Stimulated activated CD4-positive, alpha-beta T cell treated with anti-CD3 and anti-CD28 coated beads, Interleukin-4, amount 100 ng/mL, for 24 hours (primary cell): ENCODE measurements around the gene IGSF21.

Experiments used
- DNase-seq: peaks from one replicate; pipeline ENCODE4 v3.0.0-alpha.2; 2020

The IGSF21 gene

DNA sequence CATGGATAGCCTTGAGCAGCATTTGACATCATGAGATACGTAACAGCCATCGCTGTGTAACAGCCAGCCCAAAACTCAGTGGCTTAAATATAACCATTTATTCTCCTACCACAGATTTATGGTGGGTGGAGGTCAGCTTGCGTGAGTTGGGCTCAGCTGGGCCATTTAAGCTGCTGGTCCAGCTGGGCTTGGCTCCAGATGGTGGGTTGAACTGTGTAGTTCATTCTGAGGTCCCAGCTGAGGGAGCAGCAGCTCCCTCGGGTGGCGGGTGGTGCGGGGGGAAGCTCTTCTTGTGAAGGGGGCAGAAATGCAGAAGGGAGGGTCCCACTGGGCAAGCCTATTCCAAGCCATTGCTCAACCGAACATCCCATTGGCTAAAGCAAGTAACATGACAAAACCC is 75.9 kb downstream of the IGSF21 start:
- no peak for DNase-seq

DNA sequence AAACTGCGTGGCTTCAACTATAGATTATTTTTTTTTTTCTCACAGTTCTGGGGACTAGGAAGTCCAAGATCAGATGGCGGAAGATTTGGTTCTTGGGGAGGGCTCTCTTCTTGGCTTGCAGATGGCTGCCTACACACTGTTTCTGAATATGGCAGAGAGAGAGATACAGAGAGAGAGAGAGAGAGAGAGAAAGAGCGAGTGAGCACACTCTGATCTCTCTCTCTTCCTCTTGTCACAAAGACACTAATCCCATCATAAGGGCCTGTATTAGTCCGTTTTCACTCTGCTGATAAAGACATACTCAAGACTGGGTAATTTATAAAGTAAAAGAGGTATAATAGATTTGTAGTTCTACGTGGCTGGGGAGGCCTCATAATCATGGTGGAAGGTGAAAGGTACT is 79.5 kb downstream of the IGSF21 start:
- DNase-seq, result no peak

DNA sequence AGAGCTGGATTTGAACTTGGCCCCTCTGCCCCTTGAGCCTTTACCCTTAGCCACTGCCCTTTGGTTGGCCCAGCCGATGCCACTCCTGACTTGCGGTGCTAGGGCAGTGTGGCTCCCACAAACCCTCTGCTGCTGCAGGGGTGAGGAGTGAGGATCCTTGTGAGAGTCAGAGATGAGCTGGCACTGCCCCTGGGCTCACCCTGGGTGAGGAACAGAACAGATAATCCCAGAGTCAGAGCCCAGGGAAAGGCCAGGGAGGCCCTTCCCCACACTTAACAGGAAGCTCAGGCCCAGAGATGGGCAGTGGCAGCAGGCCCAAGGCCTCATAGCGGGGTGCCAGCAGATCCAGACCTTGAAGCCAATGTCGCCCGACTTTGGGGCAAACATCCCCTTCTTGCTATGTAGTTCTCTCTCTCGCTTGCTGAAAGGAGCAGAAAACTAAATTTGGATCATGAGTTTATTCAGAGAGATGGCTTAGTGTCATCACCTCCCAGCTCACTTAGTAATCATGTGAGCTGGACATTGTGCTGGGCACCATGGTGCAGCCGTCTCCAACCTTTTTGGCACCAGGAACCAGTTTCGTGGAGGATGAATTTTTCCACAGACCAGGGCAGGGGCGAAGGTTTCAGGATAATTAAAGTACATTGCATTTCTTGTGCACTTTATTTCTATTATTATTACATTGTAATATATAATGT is 81.4 kb downstream of the IGSF21 start:
- no peak for DNase-seq

DNA sequence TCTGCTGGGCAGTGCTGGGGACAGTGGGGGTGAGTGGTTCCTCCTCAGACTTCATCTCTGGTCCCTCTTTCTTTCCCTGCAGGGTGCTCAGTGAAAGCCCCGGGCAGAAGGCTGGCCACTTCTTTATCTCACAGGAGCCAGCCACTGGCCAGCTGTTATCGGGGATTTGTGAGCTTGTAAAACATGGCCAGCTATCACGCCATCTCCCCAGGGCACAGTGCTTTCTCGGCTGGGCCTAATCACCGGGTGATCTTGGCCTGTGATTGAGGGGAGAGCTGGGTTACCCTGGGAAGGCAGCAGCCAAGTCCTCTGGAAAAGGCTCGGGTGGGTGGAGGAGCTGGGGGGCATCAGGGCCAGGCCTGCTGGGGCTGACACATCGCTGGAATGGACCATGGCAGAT is 83.0 kb downstream of the IGSF21 start:
- no peak for DNase-seq

DNA sequence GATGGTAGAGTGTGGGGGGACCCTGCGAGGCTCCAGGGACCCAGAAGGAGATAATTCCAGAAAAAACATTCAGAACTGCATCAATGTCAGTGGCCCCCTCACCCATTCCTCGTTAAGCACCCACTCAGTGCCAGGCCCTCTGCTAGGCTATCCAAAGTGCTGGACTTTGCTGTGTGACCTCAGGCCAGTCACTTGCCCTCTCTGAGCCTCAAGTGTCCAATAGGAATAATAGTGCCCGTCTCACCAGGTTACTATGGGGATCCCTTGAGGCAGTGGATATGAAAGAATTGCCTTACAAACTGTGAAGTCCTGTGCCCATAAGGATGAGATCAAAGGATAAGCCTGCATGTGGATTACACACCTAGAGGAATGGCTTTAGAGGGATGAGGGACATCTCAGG is 83.4 kb downstream of the IGSF21 start:
- DNase-seq, result no peak

DNA sequence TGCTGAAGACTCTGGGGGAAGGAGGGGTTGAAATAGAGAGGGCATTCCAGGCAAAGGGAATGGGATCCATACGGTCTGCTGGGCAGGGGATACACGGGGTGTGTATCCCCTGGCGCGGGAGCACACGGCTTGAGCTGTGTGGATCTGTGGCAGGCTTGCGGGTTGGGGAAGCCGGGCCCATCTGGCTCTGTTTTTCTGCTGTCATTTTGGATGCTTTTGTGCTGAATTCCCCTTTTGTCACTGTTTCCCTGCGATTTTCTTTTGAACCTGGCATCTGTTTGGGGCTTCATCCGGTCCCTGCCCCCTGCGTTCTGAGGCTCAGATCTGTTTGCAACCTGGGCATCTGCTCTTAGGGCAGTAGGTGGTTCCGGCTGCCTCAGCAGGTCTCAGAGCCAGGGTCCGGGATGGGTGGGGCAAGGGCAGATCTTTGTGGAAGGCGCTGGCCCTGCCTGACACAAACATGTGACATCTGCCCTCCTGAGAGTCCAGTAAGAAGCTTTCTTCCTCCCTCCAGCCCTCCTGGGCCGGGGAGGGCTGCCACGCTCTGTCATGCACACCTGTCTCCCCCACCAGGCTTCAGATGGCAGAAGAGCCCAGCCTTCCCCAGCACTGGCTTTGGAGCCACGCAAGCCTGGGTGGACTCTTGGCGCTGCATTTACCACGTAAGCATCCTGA is 84.0 kb downstream of the IGSF21 start:
- DNase-seq, result no peak

DNA sequence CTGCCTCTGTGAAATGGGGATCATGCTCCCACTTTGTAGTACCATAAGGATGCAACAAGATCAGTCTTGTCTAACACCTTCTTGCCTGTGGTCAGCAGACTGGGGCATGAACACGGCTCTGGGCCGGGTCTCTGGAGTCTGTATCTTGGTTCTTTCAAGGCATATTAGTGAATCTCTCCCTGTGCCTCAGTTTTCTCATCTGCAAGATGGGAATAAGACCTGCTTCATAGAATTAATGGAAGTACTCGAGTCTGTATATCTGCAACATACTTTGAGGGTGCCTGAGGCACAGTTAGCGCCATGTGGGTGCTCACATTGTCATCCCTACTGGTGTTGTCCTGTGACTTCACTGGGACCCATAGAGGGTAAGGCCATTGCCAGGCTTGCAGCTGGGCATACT is 84.6 kb downstream of the IGSF21 start:
- DNase-seq, result no peak

DNA sequence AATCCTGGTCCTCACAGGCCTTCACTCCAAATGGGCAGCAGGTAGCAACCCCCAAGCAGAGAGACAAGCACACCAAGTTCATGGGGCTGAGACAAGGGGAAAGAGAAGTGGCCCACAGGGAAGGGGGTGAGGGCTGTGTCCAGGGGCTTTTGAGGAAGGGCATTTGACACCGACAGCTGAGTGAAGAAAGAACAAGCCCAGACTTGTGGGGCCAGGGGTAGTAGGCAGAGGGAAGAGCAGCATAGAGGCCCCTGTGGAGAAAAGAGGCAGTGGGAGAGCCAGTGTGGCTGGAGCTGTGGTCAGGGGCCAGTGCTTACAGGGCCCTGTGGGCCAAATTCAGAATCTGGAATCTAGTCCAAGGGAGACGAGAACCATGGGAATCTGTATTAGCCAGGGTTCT is 85.4 kb downstream of the IGSF21 start:
- DNase-seq, result no peak

DNA sequence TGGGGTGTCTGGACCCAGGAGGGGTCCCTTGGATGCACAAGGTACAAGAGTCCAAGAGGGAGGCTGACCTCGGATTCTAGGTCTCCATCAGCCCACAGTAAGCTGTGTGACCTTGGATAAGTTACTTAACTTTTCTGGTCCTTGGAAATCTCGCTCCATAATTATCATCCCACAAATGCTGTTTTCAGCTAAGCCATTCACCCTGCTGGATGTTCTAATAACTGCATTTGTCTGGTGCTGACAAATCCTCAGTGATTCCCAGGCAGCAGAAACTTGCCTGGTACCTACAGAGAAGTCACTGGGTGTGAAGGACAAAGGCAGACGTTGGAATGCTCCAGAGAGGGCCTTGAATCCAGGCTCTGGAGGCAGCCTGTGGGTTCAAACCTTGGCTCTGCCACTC is 89.7 kb downstream of the IGSF21 start:
- no peak for DNase-seq

DNA sequence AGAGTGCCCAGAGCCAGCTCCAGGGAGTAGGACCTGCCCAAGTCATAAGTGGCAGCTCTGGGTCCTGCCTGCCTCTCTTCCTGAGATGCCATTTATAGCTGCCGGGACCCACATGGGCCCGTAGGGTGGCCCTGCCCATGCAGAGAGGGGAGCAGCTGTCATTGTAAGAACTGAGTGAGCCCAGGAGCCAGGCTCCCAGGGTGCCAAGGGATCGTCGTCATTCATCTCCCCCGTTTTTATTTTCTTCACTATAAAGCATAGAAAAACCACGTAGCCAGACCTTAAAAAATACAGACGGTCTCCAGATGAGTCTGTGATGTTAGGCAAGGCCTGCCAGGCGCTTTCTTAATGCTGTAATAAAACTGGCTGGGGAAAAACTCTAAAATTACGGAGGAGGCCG is 90.7 kb downstream of the IGSF21 start:
- DNase-seq, result no peak

DNA sequence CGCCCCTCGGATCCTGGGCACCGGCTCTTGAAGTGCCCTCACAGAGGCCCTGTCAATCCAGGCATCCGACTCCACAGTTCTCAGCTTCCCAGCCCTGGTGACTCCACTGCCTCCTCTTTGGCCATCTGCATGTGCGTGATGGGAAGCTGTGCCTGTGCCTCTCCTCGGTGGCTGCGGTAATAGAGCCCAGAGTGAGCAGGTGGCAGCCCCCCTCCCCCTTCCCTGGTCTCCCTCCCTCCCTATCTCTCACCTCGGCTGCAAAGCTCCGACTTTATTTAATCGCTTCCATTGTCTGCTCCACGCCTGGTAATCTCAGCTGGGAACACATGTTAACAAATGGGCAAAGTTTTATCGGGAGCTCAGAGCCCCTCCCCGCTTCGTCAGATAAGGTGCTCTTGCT is 91.9 kb downstream of the IGSF21 start:
- DNase-seq, result no peak

DNA sequence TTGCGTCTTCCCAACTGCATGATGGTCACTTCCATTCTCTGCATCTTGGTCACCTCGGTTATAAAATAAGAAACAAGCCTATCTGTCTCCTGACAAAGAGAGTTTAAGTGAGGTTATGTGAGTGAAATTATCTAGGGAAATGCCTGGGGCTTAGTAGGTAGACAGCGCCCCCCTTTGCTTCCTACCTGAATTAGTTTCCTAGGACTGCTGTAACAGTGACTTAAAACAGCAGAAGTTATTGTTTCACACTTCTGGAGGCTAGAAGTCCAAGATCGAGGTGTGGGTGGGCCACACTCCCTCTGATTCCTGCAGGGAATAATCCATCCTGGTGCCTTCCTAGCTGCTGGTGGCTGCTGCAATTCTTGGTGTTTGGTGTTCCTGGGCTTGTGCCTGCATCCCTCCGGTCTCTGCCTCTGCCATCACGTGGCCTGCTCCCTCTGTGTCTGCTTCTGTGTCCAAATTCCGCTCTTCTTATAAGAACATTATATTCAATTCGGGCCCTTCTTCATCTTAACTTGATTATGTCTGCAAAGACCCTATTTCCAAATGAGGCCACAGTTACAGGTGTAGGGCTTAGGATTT is 92.6 kb downstream of the IGSF21 start:
- DNase-seq, result no peak

DNA sequence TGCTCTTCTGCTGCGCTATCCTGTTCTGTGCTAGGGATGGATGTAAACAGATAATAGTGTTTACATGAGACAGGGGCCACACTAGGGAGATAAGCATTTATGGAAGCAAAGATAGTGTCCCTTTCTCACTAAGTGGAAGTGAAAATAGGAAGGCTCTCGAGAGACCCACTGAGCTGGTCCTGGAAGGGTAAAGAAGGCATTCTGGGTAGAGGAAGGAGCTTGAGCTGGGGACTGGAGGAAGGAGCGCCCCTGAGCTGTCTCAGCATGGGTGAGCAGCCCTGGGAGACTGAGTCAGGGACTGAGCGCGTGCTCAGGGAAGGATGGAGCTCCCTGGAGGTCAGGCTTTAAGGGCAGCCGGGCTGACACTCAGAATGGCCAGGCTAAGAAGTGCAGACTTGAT is 93.3 kb downstream of the IGSF21 start:
- no peak for DNase-seq

DNA sequence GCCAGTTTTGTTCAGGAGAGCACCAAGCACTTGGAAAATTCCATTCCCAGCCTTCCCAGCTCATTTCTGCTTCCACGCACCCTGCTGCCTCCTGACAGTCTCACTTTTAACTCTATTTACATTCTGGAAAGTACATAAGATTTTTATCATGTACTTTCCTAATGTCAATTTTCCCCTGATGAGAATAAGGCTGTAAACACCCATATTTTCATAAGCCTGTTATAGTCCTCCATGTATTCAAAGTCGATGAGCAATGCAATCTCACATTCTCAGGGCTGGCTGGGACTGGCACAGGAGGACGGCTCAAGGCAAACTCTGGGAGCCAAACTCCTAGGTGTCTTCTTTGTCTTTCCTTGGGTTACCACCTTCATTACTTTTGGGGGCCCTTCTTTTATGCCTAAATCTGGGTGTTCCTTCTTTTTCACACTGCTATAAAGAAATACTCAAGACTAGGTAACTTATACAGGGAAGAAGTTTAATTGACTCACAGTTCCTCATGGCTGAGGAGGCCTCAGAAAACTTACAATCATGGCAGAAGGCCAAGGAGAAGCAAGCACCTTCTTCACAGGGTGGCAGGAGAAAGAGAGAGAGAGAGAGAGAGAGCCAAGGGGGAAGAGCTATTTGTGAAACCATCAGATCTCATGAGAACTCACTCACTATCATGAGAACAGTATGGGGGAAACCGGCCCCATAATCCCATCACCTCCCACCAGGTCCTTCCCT is 94.6 kb downstream of the IGSF21 start:
- no peak for DNase-seq

DNA sequence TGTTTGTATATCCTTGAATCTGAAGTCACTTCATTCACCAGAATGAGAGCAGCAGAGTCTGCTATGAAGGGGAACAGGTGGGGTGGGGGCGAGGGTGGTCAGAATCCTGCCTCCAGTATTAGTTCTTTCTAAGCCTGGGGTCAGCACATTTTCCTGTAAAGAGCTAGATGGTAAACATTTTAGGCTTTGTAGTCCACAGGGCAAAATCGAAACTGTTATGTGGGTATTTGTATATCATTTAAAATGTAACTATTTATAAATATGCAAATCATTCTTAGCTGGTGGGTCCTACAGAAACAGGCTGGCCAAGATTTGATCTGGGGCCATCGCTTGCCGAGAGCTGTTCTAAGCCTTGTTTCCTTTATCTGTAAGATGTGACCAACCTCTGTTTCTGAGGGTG is 96.0 kb downstream of the IGSF21 start:
- DNase-seq, result no peak

DNA sequence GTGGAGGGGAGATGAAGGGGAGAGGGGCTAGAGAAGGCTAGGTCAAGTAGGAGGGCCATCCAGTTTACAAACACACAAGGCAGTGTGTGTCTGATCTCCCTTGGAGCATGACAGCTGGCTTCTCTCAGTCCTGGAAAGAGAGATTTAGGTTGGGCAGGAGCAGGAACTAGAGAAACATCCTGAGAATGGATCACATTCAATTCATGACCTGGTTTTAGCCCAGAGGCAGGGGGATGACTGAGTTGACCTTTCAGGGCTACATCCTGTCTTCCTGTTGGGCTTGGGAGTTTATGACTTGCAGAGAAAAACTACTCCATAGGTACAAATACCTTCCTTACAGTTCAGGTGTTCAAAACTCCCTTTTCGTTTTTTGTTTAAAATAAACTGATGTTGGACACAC is 97.0 kb downstream of the IGSF21 start:
- DNase-seq, result no peak

DNA sequence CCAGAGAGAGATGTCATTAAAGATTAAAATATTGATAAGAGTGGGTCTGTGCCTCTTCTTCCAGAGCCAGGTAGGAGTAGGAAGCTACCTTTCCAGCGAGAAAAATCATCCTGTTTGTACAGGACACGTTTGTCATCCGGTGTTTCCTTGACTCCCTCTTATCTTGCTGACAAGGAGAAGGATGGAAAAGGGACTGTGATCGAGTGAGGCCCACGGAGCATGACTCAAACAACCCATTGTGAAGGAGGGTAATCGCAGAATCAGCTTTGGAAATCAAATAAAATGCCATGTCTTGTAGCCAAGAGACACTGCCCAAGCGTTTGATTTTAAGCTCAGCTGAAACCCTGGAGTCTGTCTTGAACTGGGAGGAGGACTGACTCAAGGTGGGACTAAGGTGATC is 97.7 kb downstream of the IGSF21 start:
- no peak for DNase-seq

DNA sequence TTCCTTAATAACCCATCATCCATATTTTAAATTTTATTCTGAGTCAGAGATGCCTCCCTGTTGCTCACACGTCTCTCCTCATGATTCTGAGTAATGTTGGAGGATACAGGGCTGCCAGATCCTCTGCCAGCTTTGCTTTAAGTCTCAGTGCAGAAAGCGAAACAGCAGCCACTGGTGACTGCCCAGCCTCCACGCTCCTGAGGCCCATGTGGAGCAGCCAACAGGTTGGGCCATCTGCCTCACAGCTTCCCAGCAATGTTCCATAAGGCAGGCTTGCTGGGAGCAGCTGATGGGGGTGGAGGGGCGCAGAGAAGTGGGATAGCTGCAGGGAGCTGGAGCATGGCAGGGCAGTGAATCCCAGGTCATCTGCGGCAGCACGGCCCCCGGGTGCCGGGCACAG is 104.2 kb downstream of the IGSF21 start:
- DNase-seq, result no peak

DNA sequence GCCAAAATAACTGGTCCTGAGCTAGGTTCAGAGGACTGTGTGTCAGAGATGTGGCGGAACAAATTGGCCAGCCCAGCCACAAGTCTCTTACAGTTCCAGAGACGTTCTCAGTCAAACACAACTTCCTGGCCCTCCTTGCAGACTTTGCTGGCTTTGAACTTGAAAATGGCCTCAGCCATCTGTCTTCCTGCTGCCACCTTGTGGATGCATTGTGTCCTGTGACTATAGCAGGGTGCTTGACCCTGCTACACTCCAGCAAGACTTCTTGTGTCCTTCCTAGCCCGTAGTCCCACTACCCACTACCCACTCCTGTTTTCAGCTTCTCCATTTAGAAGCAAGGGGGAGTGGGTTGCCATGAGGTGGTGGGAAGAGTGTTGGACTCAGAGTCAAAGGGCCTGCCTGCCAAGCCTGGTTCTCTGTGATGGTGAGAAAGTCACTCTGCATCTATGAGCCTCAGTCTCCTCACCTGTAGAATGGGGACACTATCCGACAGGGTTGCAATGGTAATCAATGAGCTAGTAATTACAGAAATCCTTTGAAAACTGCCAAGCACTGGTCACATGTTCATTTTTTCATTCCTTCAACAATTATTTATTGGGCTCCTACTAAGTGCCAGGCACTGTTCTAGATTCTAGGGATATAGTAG is 109.9 kb downstream of the IGSF21 start:
- no peak for DNase-seq

DNA sequence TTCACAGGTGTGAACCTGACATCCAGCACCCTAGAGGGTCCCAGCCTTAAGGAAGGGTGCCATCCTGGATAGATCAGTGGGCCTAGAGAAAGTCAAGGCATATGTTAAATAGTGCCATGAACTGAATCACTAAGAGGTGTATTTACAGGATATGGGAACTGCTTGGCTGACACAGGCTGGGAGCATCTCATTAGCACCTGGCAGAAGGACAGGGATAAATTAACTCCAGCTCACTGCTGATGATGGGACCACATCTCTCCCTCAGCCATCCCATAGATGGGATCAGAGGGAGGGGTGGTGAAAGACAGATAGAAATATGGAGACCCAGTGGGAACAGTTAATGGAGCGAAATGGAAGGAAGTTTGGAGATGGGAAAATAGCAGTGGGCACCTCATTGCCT is 122.0 kb downstream of the IGSF21 start:
- no peak for DNase-seq

DNA sequence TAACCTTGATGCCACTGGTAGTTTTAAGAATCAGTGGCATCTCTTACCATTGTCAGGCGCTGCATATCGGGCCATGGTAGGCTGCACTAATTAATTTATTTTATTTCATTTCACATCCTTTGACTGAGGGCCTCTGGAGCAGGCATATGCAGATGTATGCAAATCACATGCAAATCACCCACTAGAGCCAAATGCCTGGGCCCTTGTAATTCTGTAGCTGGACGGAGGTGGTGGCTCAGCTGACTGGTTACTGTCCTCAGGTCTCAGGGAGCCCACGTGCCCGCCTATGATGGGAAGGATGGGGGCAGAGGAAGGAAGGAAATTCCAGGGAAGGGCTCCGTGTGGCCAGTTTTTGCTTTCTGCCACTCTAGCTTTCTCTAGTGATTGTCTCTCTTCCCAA is 122.7 kb downstream of the IGSF21 start:
- no peak for DNase-seq

DNA sequence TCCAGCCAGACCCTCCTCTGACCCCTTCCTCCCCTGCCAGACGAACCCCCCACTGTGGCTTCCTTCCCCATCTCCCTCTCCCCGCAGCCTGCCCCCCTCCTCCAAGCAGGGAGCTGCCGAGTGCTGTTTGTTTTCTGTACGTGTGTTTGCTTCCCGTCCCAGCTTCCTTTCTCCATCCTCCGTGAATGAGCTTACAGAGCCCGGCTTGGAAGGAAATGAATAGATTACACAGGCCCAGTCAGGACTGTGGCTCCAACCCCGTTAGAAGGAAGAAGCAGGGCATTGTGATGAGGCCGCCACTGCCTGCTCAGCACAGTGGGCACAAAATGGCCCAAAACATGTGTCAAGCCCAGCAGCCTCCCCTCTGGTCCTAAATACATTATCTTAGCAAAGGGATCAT is 123.2 kb downstream of the IGSF21 start:
- DNase-seq, result no peak

DNA sequence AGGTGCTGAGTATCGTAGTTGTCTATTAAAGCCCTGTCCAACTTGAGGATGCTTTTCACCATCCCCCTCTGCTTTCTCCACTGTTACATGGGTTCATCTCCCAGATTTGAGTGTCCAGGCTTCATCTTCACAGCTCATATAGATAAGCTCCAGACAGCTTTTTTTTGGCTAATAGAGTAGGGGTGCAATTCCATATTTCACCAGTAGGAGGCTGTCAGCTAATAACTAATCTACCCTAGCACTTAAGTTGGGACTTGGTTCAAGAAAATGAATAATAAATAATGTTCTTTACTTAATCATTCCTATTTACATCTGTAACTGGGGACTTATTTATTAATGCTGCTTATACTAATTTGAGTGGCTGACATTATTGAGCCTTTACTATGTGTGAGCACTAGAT is 124.5 kb downstream of the IGSF21 start:
- DNase-seq, result no peak
